Panc1 (cell line): Measurements from ENCODE around the gene BTG2.

Source experiments
- CTCF ChIP-seq: fragments of 450-650 bp; IDR thresholded peaks from 2 replicates; pipeline ENCODE4 v1.5.1; 2017; ENCODE audit warnings: mild to moderate bottlenecking
- POLR2AphosphoS5 ChIP-seq: IDR thresholded peaks from 2 replicates; pipeline ENCODE4 v1.6.1; 2012; ENCODE audit warnings: mild to moderate bottlenecking, low read depth, low read length, moderate library complexity

DNA sequence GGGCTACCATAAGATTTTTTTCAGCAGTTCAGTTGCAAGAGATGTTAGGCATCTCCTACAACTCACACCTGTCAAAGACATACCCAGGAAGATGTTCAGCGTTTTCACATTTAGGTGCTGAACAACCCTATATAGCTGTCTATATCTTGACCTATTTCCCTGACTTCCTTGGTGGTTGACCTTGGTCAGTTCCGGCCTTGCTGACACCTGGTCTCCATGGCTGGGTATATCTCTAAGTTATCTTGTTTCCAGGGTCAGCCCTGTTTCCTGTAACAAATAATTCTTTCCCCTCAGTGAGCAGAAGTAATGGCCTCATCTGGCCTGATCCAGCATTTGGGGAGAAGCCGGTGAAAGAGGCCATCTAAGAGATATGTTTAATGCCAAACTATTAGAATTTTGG is 2.4 kb upstream of the BTG2 start:
- TF ChIP-seq CTCF, result no peak
- TF ChIP-seq POLR2AphosphoS5, result no peak
